Articular chondrocyte of knee joint (primary cell): ENCODE data around the gene WDR44. TPM values are rescaled to one million over a fixed set of nuclear protein-coding genes. Genes with fewer than 3 reads are reported as not detected.

Experiments used
- small RNA-seq: library from RNA; depleted of rRNA; stranded (forward); fragments of <200 nt; gene quantifications from one replicate; pipeline ENCODE3, GENCODE V24; 2012
- total RNA-seq: library from RNA; depleted of rRNA; stranded (reverse); fragments of >200 nt; gene quantifications from 2 replicates; pipeline ENCODE4 v1.2.3, GENCODE V29; 2012

WDR44 gene
- 22.6 and 24.9 TPM in 2 replicates for total RNA-seq

GRCh38 chrX:118345464-118346257 is at the start of gene WDR44:
TSS of gene WDR44 (plus strand) at chrX:118346106. CDS start at chrX:118346504, 398 bp downstream.

GRCh38 chrX:118495061-118495921 is 149.4 kb downstream of the WDR44 start, which contains the start of gene DOCK11:
TSS of gene DOCK11 (plus strand) at chrX:118495815. CDS start at chrX:118495972, 157 bp downstream.

Small RNA genes within 50 kb of the gene (small RNA-seq; reads per million reads assigned to genes)
- not detected for gene MIR1277

Other genes starting within 250 kb of the WDR44 start
- gene KLHL13, start 229.3 kb upstream of the WDR44 start, total RNA-seq: 58.0 and 87.8 TPM in 2 replicates
- gene DOCK11, start 149.7 kb downstream of the WDR44 start, total RNA-seq: 16.8 and 19.2 TPM in 2 replicates